Stimulated activated CD4-positive, alpha-beta T cell treated with anti-CD3 and anti-CD28 coated beads, TNF-alpha, amount 100 ng/mL, for 4 hours (primary cell): ENCODE data around the gene PCBD2.
"Not testable (repeated sequence)": the region's sequence is repeated elsewhere in the genome, so short reads cannot be mapped to it uniquely, and the experiment has no call there.

Source experiments
- DNase-seq, 3 experiments: peaks; one replicate each; pipeline ENCODE4 v3.0.0-alpha.2; 2020; ENCODE audit warnings: low read depth in 3 of 3

PCBD2 gene

GRCh38 chr5:134904610-134905245 is at the start of gene PCBD2:
PCBD2 (plus strand) TSS chr5:134905131; CDS start chr5:134905140, 9 bp downstream.
- peak; percentile 81 to 86 (median 83) for DNase-seq

- not testable (repeated sequence) for DNase-seq
These were observed 48.5 kb upstream of the PCBD2 start for GRCh38 chr5:134856465-134856864.

- DNase-seq, result no peak
These were observed 47.5 kb upstream of the PCBD2 start for GRCh38 chr5:134857401-134857800.

- DNase-seq, result no peak
These were observed 40.2 kb upstream of the PCBD2 start for GRCh38 chr5:134864707-134865106.

GRCh38 chr5:134873494-134873893 is 31.4 kb upstream of the PCBD2 start:
- DNase-seq, result no peak

- peak; percentile 60 to 68 (median 64) for DNase-seq
These were observed 30.7 kb upstream of the PCBD2 start, which contains the start of gene TXNDC15 for GRCh38 chr5:134873987-134874830. TXNDC15 (plus strand) TSS chr5:134874371; CDS start chr5:134874428, 57 bp downstream.

- DNase-seq, result peak in 1 of 3 experiments; percentile 18
These were observed 29.9 kb upstream of the PCBD2 start for GRCh38 chr5:134874831-134875655.

GRCh38 chr5:134877159-134877558 is 27.8 kb upstream of the PCBD2 start:
- DNase-seq, result no peak

GRCh38 chr5:134878403-134878802 is 26.5 kb upstream of the PCBD2 start:
- DNase-seq, result no peak

GRCh38 chr5:134879456-134879855 is 25.5 kb upstream of the PCBD2 start:
- no peak for DNase-seq

- DNase-seq, result not testable (repeated sequence)
These were observed 24.0 kb upstream of the PCBD2 start for GRCh38 chr5:134880937-134881336.

GRCh38 chr5:134881711-134882110 is 23.2 kb upstream of the PCBD2 start:
- not testable (repeated sequence) for DNase-seq

- DNase-seq, result no peak
These were observed 17.3 kb upstream of the PCBD2 start for GRCh38 chr5:134887593-134888159.

- no peak for DNase-seq
These were observed 15.6 kb upstream of the PCBD2 start for GRCh38 chr5:134889335-134889734.

- DNase-seq, result no peak
These were observed 13.5 kb upstream of the PCBD2 start for GRCh38 chr5:134891473-134891872.

GRCh38 chr5:134892282-134892681 is 12.6 kb upstream of the PCBD2 start:
- DNase-seq, result no peak

- DNase-seq, result no peak
These were observed 12.0 kb upstream of the PCBD2 start for GRCh38 chr5:134892926-134893325.

- DNase-seq, result no peak
These were observed 11.0 kb upstream of the PCBD2 start for GRCh38 chr5:134893748-134894505.

GRCh38 chr5:134902071-134902801 is 2.7 kb upstream of the PCBD2 start:
- DNase-seq, result no peak
